ENCODE data around the gene RFX1.
A peak's percentile ranks its signal among the peaks of the same experiment; 100 is the strongest.
"Not testable (repeated sequence)": the region's sequence is repeated elsewhere in the genome, so short reads cannot be mapped to it uniquely, and the experiment has no call there.

RFX1 gene

DNA sequence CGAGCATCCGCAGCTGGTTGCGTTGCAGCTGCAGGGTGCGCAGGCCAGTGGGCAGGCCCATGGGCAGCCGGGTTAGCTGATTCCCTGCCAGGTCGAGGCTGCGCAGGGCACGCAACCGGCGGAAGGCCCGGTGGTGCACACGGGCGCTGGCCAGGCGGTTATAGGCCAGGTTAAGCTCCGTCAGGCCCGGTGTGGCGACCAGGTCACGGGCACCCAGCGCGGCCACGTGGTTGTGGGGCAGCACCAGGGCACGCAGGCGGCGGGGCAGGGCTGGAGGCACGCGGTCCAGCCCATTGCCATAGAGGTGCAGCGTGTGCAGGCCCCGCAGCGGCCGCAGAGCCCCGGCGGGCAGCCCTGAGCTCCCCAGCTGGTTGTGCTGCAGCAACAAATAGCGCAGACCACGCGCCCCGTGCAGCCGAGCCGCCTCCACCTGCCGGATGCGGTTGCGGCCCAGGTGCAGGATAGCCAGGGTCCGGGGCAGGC lies 73.2 kb downstream of the RFX1 start:
- DNase-seq: no peak

DNA sequence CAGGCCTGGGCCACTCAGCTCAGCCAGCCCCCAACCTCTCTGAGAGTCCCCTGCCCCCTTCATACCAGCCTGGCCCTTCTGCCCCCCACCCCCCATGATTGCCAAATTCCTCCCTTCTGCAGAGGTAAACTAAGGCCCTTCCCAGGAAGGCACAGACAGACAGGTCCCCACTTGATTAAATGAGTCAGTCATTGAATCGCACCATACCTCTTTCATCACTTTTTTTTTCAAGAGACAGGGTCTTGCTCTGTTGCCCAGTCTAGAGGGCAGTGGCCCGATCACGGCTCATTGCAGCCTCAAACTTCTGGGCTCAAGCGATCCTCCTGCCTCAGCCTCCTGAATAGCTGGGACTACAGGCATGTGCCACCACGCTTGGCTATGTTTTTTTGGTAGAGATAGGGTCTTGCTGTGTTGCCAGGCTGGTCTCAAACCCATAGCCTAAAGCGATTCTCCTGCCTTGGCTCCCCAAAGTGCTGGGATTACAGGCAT lies 73.9 kb downstream of the RFX1 start:
- no peak for DNase-seq

DNA sequence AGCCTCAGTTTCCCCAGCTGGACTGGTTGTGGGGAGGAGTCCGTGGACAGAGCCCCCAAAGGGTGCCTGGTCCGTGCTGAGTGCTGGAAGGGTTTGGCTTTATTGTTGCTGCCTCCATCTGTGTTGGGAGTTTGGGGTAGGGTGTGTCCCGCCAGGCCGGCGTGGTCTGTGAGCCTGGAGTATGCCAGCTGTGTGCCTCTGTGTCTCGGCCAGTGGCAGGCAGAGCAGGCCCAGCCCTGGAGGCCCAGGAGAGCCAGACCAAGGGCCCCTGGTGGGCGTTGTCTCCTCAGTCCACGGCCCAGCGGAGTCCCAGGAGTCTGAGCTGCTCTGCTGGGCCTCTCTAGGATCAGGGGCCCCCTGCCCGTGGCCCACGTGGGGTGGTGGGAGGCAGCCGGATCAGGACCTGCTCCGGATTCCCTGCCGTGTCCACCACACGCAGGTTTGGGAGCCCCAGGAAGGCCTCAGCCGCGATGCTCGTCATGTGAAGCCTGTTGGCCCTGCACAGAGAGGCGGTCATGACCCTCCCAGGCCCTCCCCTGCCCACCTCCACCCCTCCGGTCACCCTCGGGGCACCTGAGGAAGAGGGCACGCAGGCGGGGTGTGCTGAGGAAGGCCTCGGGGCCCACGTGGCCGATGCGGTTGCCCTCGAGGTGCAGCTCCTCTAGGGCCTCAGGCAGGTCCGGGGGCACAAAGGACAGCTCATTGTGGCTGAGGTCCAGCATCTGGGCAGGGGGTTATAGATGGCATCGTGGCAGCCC lies 74.5 kb downstream of the RFX1 start:
- DNase-seq: no peak

DNA sequence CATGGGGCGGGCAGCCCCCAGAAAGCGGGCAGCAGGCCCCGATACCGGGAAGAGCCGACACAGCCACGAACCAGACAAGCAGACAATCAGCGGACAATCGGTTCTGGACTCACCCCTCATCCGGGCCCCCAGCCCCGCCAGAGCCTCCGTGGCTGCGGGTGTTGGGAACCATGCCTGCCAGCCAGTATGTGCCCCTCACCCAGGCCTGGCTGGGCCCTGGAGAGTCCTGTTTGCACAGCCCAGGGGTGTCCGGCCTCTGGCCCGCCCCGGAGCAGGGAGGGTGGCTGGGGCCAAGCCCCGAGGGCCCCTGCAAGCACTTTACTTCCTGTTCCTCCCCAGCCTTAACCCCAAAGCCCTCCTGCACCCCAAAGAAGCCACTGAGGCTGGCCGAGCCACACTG lies 75.7 kb downstream of the RFX1 start:
- no peak for DNase-seq

DNA sequence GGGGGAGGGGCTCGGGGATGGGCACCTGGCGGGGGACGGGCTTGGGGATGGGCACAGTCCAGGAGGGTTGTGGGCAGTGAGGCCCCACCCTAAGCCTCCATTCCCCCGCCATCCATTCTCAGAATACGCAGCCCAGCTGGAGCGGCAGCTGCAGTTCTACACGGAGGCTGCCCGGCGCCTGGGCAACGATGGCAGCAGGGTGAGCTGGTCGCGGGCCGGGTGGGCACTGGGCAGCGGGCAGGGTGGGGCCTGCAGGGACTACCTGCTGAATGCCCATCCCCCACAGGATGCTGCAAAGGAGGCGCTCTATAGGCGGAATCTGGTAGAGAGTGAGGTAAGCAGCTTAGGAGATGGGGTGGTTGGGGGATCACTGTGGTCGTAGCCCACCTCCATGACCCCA lies 76.2 kb downstream of the RFX1 start:
- no peak for DNase-seq

DNA sequence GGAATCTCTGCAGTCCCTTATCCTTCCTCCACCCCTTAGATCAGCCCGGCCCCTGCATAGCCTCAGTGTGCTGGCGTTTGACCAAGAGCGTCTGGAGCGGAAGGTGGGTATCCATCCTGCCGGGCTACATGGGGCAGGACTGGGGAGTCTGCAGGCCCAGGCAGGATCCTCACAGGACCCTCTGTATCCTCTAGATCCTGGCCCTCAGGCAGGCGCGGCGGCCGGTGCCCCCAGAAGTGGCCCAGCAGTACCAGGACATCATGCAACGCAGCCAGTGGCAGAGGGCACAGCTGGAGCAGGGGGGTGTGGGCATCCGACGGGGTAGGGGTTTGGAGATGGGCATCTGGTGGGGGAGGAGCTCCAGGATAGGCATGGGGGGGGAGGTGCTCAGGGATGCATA lies 76.8 kb downstream of the RFX1 start:
- no peak for DNase-seq

DNA sequence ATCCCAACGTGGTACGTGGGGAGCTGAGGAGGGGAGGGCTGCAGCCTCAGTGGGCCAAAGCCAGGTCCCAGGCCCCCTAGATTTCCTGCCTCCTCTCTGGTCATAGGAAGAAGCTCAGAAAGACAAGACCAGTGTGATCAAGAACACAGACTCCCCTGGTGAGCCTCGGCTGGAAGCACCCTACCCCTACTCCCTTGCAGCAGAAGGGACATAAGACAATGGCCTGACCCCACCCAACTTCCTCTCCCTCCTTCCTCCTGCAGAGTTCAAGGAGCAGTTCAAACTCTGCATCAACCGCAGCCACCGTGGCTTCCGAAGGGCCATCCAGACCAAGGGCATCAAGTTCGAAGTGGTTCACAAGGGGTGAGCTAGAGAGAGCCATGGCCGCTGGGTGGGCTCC lies 79.4 kb downstream of the RFX1 start:
- no peak for DNase-seq

DNA sequence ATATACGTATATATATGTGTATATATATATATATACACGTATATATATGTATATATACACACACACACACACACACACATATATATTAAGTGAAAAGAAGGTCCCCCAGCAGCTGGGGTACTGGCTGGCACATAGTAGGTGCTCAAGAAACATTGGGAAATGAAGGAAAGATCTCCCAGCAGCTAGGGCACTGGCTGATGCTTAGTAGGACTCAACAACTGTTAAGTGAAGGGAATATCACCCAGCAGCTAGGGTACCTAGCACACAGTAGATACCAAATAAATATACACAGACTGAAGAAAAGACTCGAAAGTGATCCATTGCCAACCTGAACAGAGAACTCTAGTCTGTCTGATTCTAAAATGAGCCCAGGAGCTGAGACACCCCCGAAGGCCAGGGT lies 80.1 kb downstream of the RFX1 start:
- no peak for DNase-seq

DNA sequence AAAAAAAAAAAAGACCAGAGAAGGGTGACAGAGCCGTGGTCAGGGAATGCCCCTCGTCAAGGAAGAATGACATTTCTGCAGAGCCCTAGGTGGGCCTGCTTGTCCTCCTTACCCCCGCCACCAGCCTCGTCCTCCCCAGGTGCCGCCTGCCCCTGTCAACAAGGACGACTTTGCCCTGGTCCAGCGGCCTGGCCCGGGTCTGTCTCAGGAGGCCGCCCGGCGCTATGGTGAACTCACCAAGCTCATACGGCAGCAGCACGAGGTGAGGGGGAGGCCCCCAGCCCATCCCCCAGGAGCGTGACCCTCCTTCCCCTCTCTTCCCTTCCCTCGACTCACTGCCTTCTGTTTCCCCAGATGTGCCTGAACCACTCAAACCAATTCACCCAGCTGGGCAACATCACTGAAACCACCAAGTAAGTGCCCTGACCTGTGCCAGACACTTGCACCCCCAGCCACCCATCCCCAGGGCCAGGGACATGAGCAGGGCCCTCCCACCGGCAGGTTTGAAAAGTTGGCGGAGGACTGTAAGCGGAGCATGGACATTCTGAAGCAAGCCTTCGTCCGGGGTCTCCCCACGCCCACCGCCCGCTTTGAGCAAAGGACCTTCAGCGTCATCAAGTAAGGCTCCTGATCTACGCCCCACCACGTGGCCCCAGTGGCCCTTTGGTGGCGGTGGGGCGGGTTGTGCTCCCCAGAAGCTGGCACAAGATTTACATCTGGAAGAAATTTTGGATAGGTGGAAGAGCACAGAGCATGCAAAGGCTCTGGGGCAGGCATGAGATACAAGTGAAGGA lies 82.7 kb downstream of the RFX1 start:
- DNase-seq: no peak

DNA sequence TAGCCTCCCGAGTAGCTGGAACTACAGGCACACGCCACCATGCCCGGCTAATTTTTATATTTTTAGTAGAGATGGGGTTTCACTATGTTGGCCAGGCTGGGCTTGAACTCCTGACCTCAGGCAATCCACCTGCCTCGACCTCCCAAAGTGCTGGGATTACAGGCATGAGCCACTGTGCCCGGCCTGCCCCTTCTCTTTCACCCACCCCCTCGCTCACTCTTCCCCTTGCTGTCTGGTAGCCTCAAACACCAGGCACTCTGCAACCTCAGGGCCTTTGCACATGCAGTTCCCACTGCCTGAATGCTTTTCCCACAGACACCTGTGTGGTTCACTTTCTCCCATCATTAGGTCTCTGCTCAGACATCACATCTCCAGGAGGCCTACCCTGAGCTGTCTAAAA lies 84.0 kb downstream of the RFX1 start:
- DNase-seq: not testable (repeated sequence)

DNA sequence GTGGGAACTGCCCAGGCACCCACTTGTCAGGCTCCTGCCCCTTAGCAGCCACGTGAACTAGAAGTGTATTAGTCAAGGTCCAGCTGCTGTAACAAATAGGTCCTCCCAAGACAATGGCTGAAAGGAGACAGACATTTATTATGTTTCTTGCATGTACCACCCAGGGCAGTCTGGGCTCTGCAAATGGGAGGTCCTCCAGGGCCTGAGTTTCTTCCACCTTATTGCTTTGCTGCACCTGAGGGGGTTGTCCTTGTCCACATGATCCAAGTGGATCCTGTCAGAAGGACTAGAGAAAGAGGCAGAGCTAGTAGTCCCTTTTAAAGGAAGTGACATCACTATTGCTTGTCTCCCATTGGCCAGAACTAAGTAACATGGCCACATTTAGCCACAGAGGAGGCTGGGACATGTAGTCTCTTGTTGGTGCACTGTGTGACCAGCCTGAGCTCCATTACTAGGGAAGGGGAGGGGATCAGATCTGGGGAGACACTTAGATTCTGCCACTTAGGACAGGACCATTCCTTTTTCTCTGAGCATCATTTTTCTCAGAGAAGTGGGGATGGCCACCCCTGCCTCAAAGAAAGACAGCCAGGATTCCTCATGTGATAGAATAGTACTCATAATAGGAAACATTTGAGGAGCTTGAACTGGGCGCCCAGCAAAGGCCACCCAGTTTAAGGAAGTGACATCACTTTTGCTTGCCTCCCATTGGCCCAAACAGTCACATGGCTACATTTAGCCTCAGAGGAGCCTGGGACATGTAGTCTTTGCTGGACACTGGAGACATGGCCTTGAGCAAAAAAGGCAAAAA lies 85.0 kb downstream of the RFX1 start:
- DNase-seq: peak; percentile 37

DNA sequence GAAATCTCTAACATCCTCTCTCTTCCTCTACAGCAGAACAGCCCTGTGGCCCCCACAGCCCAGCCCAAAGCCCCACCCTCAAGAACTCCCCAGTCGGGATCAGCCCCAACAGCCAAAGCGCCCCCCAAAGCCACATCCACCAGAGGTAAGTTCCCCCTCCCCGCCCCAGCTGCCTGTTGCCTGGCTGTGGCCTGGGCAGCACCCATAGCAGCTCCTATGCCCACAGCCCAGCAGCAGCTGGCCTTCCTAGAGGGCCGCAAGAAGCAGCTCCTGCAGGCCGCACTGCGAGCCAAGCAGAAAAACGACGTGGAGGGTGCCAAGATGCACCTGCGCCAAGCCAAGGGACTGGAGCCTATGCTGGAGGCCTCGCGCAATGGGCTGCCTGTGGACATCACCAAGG lies 85.6 kb downstream of the RFX1 start:
- DNase-seq: no peak

DNA sequence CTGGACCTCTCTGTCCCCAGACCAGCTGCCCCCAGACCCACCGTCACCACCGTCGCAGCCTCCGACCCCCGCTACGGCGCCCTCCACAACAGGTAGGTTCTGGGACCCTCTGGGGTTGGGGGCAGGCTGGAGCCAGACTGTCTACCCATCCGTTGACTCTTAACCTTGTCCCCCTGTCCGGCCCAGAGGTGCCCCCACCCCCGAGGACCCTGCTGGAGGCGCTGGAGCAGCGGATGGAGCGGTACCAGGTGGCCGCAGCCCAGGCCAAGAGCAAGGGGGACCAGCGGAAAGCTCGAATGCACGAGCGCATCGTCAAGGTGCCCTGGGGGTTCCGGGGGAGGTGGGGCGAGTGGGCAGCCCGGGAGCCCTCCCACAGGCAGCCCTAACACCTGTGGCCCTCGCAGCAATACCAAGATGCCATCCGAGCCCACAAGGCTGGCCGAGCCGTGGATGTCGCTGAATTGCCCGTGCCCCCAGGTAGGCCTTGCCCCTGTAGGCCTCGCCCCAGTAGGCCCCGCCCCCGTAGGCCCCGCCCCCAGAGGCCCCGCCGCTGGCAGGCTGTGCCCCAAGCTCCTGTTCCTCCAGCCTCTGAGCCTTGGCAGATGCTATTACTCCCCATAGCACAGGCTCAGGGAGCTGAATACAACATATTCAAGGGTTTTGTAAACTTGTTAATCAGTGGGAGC lies 87.3 kb downstream of the RFX1 start:
- DNase-seq: no peak

DNA sequence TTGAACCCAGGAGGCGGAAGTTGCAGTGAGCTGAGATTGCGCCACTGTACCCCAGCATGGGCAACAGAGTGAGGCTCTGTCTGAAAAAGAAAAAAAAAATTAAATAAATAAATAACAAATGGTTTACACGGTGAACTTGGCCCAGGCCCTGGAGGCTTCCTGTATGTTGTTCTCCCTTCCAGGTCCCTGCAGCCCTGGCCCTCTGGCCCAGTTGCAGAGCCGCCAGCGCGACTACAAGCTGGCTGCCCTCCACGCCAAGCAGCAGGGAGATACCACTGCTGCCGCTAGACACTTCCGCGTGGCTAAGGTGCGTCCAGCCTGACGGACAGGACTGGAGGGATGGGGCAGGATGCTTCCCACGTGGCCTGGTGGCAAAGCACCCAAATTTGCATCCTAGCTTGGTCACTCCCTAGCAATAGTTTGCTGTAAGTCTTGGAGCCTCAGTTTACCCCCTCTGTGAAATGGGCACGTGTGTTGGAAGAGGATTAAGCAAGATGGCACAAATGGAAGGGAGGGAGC lies 88.2 kb downstream of the RFX1 start:
- DNase-seq: no peak

DNA sequence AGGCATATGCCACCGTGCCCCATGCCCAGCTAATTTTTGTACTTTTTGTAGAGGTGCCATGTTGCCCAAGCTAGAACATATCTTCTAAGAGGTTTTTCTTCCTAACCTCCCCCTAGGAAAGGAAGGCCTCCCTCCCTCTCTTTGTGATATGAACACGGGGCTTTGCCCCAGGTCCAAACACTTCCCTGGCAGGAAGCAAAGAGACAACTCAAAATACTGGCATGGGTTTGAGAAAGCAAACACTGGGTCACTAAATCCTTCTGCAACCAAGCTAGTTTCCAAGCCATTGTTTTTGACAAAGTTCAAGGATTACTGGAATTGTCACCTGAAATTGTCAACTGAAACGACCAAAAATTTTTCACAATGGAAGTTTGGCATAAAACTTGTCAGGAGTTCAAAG lies 91.3 kb downstream of the RFX1 start:
- no peak for DNase-seq

DNA sequence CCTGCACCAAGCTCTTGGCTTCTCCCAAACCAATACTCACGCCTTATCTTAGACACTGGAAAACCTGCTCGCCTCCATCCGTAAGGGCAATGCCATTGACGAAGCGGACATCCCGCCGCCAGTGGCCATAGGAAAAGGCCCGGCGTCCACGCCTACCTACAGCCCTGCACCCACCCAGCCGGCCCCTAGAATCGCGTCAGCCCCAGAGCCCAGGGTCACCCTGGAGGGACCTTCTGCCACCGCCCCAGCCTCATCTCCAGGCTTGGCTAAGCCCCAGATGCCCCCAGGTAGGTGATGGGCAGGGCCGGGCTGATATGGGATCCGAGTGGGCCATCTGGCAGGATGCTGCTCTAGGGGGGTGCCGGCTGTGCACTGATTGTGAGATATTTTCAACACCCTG lies 92.8 kb downstream of the RFX1 start:
- no peak for DNase-seq

All from CD4-positive, alpha-beta T cell treated with Interleukin-12 subunit alpha and Interleukin-12 subunit beta, for 1 hour (primary cell).